Right hindlimb (tissue), 1 donor: ENCODE results near the gene PARP12.

Source experiments
- DNase-seq: peaks from one replicate; pipeline ENCODE4 v3.0.0-alpha.2; 2018

The PARP12 gene

DNA sequence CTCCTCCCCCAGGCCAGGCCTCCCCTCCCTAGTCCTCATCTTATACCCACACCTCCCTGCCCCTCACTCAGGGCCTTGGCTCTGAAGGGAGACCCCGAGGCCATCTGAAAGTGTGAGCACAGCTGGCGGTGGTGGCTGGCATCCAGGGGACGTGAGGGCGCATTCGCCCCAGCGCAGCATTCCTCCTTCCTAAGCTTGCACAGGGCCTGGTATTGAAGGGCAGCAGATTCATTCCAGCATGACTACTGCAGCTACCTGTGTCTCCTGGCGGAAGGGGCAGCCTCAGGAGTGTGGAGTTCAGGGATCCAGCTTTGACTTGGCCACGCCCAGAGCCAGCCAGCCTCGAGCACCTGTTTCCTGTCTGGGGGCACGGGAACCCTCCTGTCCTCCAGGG, 72.6 kb downstream of the PARP12 start:
- DNase-seq = no peak

DNA sequence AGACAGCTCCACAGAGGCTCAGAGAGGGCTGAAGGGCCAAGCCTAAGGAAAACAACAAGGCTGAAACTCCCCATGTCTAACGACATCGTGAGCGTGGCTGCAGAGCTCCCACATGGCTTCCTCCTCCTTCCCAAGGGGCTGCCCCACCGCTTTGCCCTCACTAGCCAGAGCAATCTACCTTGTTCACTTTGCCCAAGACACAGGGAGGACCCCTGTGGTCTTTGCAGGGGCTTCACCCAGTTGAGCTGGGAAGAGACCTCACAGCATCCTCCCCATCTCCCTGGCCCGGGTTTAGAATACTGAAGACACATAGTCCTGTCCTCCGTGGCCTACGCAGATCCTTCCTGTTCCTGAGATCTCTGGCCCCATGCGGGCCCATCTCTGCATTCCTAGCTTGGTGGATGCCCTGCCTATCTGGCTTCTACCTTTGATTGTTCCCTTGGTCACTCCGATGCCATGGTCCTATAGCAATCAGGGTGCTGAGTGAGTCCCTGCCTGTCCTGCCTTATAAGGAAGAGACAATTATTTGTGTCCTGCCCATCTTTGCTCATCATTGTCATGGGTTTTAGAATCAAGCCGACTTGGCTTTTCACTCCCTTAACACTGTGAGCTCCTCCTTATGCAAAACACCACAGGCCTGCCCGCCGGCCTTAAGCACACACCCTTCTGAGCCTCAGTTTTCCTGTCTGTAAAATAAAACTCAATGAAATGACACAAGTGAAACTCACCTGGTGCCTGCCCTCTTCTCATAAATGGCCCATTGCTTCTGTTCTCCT, 73.2 kb downstream of the PARP12 start:
- no peak for DNase-seq

DNA sequence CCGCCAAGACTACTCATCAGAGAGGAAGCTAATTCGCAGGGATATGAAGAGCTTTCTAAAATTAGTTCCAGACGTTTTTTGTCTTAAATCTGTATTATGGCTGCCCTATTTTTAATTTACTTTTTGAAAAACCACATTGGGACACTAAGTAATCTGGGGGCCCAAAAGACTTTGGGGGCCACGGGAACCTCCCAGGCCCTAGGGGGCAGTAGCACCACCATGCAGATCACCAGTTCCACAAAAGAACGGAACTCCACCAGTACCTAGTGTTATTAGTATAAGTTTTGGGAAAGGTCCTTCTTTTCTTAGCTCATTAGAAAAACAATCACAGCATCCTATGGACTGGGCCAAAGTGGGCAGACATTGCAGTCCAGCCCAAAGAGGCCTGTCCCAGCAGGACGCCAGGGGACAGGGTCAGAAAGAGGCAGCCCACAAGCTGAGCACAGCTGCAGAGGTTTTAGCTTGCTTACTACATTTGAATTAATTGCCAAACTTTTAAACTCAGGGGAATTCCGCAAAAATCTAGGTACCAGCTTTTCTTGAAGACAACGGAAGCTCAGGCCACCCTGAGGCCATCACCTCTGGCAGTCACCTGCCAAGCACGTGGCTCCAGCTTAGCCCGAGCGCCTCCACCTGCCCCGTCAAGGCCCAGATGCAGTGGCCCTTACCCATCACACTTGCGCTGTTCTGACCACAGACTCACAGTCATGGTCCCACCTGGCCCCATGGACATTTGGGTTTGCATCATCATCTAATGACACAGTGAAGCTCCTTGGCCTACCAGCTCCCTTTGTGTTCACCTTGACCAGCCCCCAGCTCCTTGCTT, 74.8 kb downstream of the PARP12 start:
- DNase-seq = no peak

DNA sequence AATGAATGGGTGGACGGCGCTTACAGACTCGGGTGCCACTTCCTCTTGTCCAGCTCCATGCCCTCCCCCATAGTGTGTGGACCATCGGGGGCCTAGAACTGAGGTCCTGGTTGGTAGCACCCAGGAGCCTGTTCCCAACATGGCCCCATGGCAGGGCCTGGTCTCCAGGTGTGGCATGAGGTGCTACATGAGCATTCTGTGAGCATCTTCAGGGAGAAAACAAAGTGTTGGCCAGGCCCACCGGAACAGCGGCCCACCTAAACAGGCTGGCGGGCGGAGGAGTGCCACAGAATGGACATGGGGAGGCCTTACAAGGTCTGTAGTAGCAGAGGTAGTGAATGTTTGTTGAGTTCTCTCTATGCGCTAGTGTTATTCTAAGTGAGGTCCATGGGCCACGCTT, 76.9 kb downstream of the PARP12 start:
- no peak for DNase-seq

DNA sequence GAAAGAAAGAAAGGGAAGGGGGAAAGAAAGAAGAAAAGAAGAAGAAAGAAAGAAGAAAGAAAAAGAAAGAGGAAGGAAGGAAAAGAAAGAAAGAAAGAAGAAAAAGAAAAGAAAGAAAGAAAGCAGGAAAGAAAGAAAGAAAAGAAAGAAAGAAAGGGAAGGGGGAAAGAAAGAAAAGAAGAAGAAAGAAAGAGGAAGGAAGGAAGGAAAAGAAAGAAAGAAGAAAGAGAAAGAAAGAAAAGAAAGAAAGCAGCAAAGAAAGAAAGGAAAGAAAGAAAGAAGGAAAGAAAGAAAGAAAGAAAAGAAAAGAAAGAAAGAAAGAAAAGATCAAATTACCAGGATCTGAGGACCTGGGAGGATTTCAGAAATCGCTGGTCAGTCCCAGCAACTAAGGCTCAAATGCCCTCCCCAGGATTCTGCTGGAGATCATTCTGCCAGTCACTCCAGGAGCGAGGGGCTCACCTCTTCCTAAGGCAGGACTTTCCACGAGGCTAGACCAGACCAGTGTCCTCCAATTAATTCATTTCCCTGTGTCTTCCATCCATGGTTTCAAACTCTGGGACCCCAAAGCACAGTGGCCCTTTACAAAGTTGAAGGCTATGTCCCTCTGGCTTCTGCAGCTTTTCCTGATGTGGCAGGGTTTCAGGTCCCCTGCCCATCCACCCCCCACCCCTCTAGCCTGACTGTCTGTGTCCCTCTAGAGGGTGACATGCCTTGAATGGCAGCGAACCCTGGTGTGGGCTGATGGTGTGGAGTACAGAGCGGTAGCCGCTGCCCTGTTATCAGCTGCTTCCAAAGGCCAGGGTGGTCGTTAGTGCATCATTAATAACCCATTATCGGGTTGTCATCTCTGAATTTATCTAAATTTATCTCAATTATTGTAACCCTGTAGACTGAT, 77.9 kb downstream of the PARP12 start:
- DNase-seq = no peak

DNA sequence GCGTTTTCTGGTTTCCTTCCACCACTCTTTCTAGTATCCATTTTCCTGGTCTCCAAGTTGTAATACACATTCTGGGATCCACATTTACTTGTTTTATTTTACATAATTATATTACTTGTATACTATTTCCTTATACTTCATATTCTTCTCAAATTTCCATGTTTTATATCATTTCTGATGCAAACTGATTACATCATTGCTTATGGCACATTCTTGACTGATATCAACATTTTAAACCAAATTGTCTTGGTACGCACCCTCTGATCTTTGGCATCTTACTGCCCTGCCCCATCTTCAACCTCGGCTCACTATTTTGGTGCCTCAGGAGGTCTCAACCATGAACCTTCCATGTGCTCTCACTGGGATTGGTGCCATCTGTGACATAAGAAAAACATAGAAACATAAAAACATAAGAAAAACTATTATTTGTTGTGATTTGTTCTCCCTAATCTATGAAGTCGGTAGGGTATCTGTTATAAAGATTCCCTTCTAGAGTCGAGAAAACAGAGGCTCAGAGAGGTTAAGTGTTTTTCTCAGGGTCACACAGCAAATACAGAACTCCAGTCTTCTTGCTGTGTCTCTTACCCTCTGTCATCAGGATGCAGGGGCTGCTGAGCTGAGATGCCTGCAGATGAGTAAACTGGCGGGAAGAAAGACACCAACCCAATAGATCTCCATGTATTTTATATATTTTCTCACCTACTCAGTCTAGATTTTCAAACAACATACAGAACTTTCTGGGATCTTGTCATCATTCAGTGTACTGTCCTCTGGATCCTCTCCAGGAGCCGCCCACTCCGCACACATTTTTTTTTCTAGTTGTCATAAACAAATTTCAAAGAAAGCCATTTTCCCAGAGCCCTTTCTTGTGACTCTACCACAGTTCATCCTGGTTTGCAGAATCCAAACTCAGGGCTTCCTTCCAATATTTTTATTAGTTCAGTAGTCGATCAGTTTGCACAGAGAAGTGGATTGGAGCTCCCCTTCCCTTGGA, 79.5 kb downstream of the PARP12 start:
- DNase-seq = no peak

DNA sequence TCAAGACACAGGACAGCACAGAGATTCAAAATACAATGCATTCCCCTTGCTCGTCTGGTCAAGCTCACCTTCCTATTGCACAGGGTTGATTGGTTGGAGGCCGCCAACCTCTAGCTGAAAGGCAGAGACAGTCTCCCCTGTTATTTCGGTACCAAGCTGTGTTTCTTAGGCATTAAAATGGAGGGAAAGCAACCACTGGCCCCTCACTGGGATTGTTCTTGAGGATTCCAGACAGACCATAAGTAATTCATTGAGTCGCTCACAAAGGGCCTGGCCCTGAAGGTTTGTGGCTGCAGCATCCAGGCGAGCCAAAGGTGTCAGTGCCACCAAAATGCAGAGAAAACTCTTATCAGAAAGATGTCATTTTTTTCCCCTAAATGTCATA, 81.2 kb downstream of the PARP12 start:
- no peak for DNase-seq

DNA sequence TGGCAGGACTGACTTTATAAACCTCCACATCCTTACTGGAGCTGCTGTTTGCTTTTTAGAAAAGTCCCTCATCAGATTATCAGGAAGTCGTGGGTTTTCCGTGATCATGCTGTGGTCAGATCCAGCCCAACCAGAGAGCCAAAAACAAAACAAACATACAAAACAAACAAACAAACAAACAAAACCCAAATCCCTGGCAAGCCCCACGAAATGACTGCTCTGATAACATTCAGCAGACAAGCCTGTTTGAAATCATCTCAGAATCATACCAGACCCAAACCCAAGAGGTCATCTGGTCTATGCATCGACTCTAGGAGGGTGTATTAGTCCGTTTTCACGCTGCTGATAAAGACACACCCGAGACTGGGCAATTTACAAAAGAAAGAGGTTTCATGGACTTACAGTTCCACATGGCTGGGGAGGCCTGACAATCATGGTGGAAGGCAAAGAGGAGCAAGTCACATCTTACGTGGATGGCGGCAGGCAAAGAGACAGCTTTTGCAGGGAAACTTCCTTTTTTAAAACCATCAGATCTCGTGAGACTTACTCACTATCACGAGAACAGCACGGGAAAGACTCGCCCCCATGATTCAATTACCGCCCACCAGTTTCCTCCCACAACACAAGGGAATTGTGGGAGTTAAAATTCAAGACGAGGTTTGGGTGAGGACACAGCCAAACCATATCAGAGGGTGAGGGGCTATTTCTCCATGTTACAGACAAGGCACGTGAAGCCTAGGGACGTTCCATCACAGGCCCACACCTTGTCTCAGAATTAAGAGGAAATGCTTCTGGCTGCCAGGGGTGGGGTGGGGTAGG, 85.7 kb downstream of the PARP12 start:
- DNase-seq = no peak

DNA sequence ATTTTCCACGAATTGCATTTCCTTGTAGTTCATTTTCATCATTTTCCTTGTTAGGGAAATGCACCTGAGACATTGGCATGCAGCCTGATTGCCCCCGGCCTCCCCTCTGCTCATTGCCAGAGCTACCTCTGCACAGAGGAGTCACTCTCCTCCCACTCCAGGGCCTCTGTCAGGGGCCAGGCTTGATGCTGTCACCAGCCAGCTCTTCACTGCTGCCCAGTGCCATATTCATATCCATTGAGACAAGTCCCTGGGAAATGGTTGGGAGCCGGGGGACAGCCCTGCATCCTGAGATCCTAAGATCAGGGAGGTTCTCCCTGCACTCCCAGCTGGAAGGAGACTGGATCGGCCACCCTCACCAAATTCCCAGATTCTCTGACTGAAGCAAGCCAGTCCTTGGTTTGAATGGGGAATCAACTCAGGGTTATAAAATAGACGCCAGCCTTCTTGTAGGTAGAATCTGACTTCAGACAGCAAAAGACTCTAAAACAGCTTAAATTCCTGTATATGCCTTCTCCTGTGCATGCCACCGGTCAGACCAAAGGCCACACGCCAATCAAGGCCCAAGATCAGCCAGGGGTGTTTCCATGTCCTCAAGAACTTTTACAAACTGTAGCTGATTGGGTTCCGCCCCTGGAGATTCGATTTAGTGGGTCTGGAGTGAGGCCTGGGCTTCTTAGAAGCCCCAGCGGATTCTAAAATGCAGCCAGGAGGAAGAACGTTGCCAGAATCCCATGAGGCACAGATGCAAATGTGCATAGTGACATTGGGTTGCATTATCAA, 86.5 kb downstream of the PARP12 start:
- no peak for DNase-seq

DNA sequence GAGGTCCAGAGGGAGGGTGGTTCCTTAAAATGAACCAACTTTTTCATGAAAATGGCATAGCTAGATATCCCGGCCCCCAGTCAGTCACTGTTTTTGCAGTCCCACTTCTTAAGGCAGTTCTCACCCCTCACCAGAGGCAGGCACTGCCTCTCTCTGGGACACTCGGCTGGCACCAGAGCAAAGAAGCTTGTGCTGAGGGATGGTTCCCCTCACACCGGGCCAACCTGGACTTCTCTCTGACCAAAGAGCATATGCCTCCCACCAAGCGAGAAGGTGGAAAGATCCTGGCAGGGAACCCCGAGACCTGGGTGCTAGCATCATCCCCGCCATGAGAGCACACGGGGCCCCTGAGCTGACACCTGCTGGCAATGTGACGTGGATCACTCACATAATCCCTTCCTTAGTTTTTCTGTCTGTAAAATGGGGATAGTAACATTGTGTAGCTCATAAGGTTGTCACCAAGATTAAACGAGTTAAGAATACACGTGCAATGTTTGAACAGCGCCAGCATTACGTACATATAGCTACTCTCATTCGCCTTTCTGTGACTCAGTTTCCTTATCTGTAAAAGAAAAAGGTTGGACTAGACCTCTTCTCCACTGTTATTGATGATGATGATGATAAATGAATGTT, 88.5 kb downstream of the PARP12 start:
- no peak for DNase-seq
